Testis (tissue), 2 donors: ENCODE results near the gene ANO3.

Experiments used
- POLR2A ChIP-seq: fragments of 450-650 bp; IDR thresholded peaks from one replicate; pipeline ENCODE4 v1.6.1; 2017; ENCODE audit warnings: antibody characterized with exemption, mild to moderate bottlenecking, moderate library complexity
- TF ChIP-seq, protein P1 (sequence below), 3 experiments: fragments of 450-650 bp in 2 of 3; fragments of 200-600 bp in 1 of 3; sonication (generic) in 1 of 3; IDR thresholded peaks; one replicate each; pipeline ENCODE4 v1.5.1; 2016 to 2019; ENCODE audit warnings: antibody characterized with exemption in 3 of 3, mild to moderate bottlenecking in 2 of 3, moderate library complexity in 1 of 3

DNA sequence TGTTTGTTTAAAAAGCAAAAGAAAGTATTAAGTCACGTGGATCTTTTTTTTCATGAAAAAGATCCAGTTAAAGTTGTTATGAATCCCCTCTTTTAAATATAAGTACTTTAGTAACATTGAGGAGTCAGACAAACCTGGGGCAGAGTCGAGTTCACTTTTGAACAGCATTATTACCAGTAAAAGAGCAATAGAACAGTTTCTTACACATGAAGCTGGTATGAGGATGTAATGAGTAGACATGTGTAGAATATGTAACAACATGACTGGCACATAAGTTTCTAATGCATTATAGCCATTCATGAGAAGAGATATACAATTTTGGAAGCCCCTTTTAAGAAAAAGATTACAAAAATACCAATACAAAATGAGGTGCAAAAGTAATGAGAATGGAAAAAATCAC lies 247.8 kb downstream of the ANO3 start:
- TF ChIP-seq, protein P1, sequence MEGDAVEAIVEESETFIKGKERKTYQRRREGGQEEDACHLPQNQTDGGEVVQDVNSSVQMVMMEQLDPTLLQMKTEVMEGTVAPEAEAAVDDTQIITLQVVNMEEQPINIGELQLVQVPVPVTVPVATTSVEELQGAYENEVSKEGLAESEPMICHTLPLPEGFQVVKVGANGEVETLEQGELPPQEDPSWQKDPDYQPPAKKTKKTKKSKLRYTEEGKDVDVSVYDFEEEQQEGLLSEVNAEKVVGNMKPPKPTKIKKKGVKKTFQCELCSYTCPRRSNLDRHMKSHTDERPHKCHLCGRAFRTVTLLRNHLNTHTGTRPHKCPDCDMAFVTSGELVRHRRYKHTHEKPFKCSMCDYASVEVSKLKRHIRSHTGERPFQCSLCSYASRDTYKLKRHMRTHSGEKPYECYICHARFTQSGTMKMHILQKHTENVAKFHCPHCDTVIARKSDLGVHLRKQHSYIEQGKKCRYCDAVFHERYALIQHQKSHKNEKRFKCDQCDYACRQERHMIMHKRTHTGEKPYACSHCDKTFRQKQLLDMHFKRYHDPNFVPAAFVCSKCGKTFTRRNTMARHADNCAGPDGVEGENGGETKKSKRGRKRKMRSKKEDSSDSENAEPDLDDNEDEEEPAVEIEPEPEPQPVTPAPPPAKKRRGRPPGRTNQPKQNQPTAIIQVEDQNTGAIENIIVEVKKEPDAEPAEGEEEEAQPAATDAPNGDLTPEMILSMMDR (IDR thresholded peaks at IDR 0.05), result no peak
- TF ChIP-seq POLR2A, result no peak
